Adrenal gland (tissue), 12 donors: ENCODE results near the gene MED12L. TPM values are rescaled to one million over a fixed set of nuclear protein-coding genes. Genes with fewer than 3 reads are reported as not detected.

ENCODE experiments used
- DNase-seq, 7 donors: peaks; one replicate each; pipeline ENCODE4 v3.0.0-alpha.2; 2019 to 2020
- H3K27ac ChIP-seq, 5 donors: fragments of 200-600 bp; sonication (generic) in 4 of 5; 1 replicate in 3 of 5; 2 replicates in 2 of 5; pipeline versions ENCODE4 v1.5.1 to v1.8.0; 2016 to 2020; ENCODE audit warnings: mild to moderate bottlenecking in 1 of 5
- H3K27me3 ChIP-seq: fragments of 200-600 bp; 2 replicates; pipeline ENCODE4 v1.8.0; 2021
- H3K36me3 ChIP-seq, 2 donors: fragments of 200-600 bp; replicated peaks in 1 of 2; 1 replicate in 1 of 2; 2 replicates in 1 of 2; pipeline versions ENCODE4 v1.5.1 to v1.8.0; 2018 to 2022
- H3K4me1 ChIP-seq, 2 donors: fragments of 200-600 bp; replicated peaks in 1 of 2; 1 replicate in 1 of 2; 2 replicates in 1 of 2; pipeline versions ENCODE4 v1.5.1 to v1.8.0; 2018 to 2021
- H3K4me3 ChIP-seq, 4 donors: fragments of 200-600 bp; sonication (generic) in 3 of 4; one replicate each; pipeline ENCODE4 v1.5.1; 2016 to 2018
- H3K9me3 ChIP-seq, 3 donors: fragments of 200-600 bp; sonication (generic) in 1 of 3; replicated peaks in 1 of 3; 1 replicate in 2 of 3; 2 replicates in 1 of 3; pipeline versions ENCODE4 v1.5.1 to v1.8.0; 2016 to 2021
- POLR2A ChIP-seq, 2 donors: fragments of 450-650 bp; IDR thresholded peaks; one replicate each; pipeline ENCODE4 v1.6.1; 2017; ENCODE audit warnings: antibody characterized with exemption in 2 of 2, mild to moderate bottlenecking in 2 of 2, moderate library complexity in 1 of 2
- WGBS, 4 donors: extraction: QIAGEN DNeasy Blood & Tissue Kit in 2 of 4; methylation state at CpG; one replicate each; pipeline versions ENCODE4 v1.1.5 to v1.1.7; 2013 to 2017; 5-methylcytosine and 5-hydroxymethylcytosine counted together
- intact Hi-C, 2 donors: fragments of 100-400 bp; cut with DNase I; formaldehyde crosslinking; loops; one replicate each; pipeline versions ENCODE4 v1.14.1 to v1.15.0; 2022 to 2023
- polyA plus RNA-seq, 3 donors: library from polyadenylated mRNA; stranded (reverse); fragments of 200-250 nt in 2 of 3; fragments of 350-450 nt in 1 of 3; fragmentation: Illumina TruSeq in 1 of 3; extraction: RNeasy Lipid Tissue Mini Kit (QIAGEN cat#74804) in 1 of 3; gene quantifications; one replicate each; pipeline ENCODE4 v1.2.3, GENCODE V29; 2013 to 2014
- total RNA-seq, 9 donors: library from RNA; depleted of rRNA in 4 of 9; stranded (reverse); fragments of >200 nt in 4 of 9; fragments of 120-200 nt in 1 of 9; fragmentation: NEBNext Ultra II Directional in 1 of 9; extraction: Animal tissue kit (Norgen Biotek cat#: 25700) in 1 of 9; gene quantifications; one replicate each; pipeline versions ENCODE4 v1.1.0 to v1.2.4, GENCODE V29; 2013 to 2023
- TF ChIP-seq, protein P1 (sequence below), 6 experiments: fragments of 450-650 bp in 4 of 6; fragments of 200-600 bp in 2 of 6; sonication (generic) in 1 of 6; IDR thresholded peaks; 1 replicate in 5 of 6; 2 replicates in 1 of 6; pipeline versions ENCODE4 v1.5.1 to v1.8.0; 2016 to 2021; ENCODE audit warnings: antibody characterized with exemption in 6 of 6, mild to moderate bottlenecking in 2 of 6, moderate library complexity in 1 of 6
- donor health status: healthy with polysubstance abuse.
- donor health status: Bipolar disorder and iron deficiency.
- donor health status: DM: yes; HTN: yes; CAD: no.
- donor health status: DM: no; HTN: no; CAD: no.
- donor health status: DM: no; HTN: no; CAD: no.
- donor health status: DM: yes; HTN: yes; CAD: no.

MED12L gene
- total and polyA plus RNA-seq, 12 donors: 0.77 to 25.0 (median 6.3) TPM

DNA sequence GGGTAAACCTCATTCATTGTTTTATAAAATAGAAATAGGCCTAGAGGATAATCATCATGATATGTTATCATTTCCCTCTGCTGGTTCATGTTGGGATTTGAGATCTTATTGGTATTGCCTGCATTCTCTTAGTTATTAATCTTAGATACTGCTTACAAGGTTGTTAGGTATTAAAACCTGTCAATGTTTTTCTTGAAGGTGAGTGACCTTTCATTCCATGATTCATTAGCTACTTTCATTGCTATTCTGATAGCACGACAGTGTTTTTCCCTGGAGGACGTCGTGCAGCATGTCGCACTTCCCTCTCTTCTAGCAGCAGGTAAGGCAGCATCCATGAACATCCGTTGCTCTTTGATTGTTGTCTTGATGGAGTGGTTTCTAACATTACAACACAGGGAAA is 282.0 kb downstream of the MED12L start:
- TF ChIP-seq, protein P1, sequence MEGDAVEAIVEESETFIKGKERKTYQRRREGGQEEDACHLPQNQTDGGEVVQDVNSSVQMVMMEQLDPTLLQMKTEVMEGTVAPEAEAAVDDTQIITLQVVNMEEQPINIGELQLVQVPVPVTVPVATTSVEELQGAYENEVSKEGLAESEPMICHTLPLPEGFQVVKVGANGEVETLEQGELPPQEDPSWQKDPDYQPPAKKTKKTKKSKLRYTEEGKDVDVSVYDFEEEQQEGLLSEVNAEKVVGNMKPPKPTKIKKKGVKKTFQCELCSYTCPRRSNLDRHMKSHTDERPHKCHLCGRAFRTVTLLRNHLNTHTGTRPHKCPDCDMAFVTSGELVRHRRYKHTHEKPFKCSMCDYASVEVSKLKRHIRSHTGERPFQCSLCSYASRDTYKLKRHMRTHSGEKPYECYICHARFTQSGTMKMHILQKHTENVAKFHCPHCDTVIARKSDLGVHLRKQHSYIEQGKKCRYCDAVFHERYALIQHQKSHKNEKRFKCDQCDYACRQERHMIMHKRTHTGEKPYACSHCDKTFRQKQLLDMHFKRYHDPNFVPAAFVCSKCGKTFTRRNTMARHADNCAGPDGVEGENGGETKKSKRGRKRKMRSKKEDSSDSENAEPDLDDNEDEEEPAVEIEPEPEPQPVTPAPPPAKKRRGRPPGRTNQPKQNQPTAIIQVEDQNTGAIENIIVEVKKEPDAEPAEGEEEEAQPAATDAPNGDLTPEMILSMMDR (IDR thresholded peaks at IDR 0.05): no peak
- no peak for TF ChIP-seq POLR2A (IDR thresholded peaks at IDR 0.05)
- 70 to 88% (median 73%) methylated on average over 5 of the region's 5 CpGs for WGBS, 4 donors
- intact Hi-C loops: no loop called here

DNA sequence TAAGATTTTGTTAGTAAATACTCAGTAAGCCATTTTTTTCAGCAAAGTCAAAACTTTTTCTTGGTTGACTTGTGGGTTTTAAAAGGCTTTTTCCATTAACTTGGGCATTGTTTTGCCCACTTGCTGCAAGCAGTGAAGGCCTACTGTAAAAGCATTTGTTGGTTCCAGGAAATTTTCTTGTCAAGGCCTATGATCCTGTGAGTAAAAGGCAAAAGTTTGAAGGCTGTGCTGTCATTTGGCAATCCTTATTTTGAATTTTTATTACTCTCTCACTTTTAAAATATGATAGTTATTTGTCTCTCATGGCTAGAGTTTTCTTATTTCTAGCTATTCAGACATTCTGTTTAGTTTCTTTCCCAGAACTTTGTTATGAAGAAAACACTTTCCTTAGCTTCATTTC is 286.1 kb downstream of the MED12L start:
- no peak overlapping the region for H3K4me3 ChIP-seq
- no peaks in the 10 kb centered on the region for H3K36me3 ChIP-seq
- H3K9me3 ChIP-seq: no peaks in the 10 kb centered on the region
- TF ChIP-seq, protein P1 (IDR thresholded peaks at IDR 0.05): no peak
- no peak for TF ChIP-seq POLR2A (IDR thresholded peaks at IDR 0.05)
- H3K4me1 ChIP-seq: peaks cover 4 to 7% of the 10 kb centered on the region in 2 donors
- peak in 1 of 7 donors; percentile 12 for DNase-seq
- H3K27me3 ChIP-seq: no peaks in the 10 kb centered on the region
- peak overlapping the region in 2 of 5 donors; percentile 3 to 56 for H3K27ac ChIP-seq
- intact Hi-C loops: no loop called here

More for the DNA sequence above, 282.0 kb downstream of the MED12L start:
- Histone ChIP-seq H3K9me3 (no peaks in the 10 kb centered on the region), H3K27ac (no peak overlapping the region), H3K4me3 (no peak overlapping the region), H3K27me3 (no peaks in the 10 kb centered on the region), H3K36me3 (no peaks in the 10 kb centered on the region), H3K4me1 (peaks cover 4 to 7% of the 10 kb centered on the region in 2 donors)
- no peak for DNase-seq

DNA sequence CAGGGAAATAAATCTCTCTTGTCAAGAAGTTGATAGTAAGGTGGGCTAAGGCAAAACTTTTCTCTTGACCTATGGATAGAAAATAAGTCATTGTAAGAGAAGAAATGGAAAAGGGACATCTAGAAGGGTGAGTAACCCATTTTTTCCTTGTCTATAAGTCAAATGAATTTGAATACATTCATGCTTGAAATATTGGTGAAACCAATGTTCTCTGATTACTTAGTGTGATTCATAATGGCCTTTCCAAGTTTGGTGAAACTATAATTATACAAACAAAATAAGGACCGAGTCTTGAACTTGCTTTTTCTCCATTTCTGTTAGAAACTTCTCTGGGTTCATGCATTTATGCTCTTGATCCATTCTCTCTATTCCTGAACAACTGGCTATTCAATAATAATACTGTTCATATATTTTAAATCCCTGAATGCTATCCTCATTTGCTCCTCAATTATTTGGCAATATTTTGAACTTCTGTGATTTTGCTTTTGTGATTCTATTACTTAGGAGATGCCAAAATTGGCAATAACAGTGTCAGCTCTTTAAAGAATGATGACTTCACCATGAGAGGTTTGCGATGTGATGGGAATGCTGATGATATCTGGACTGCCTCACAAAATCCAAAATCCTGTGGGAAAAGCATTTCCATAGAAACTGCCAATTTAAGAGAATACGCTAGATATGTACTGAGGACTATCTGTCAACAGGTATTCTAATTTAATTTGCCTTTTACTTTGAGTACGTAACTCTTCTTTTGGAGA is 286.8 kb downstream of the MED12L start:
- DNase-seq: no peak
- Histone ChIP-seq H3K36me3 (no peaks in the 10 kb centered on the region), H3K4me3 (no peak overlapping the region), H3K27me3 (no peaks in the 10 kb centered on the region), H3K4me1 (peaks cover 4 to 7% of the 10 kb centered on the region in 2 donors), H3K27ac (peak overlapping the region in 2 of 5 donors; percentile 3 to 56), H3K9me3 (no peaks in the 10 kb centered on the region)
- TF ChIP-seq, protein P1 (IDR thresholded peaks at IDR 0.05): no peak
- no peak for TF ChIP-seq POLR2A (IDR thresholded peaks at IDR 0.05)
- intact Hi-C loops: no loop called here
- WGBS, 4 donors: 77 to 88% (median 83%) methylated on average over 4 of the region's 4 CpGs

DNA sequence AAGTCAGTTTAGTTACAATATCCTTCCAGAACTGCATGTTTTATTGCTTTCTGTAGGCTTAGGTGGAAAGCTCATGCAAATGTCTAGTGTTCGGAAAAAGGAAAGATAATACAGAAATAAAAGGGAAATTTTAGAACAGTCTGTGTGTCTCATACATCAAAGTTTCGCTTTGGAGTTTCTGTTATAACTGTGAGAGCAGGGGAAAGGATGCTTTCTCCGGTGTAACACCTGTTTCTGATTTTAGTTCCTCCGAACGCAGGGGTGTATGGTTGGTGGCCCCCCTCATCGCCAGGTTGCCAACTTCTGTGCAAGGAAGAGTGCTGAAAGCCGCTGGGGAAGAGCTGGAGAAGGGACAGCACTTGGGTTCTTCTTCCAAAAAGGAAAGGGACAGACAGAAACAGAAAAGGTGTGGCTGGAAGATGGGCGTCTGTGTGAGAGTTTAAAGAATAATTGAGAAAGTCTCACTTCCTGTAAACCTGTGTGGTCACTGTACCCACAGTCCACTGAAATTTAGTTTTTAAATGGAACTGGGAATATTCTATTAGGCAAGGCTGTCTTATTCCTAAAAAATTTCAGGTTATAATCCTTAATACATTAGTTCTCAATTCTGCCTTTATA is 292.4 kb downstream of the MED12L start:
- Histone ChIP-seq H3K27ac (no peak overlapping the region), H3K27me3 (no peaks in the 10 kb centered on the region), H3K4me3 (no peak overlapping the region), H3K9me3 (no peaks in the 10 kb centered on the region), H3K36me3 (no peaks in the 10 kb centered on the region), H3K4me1 (no peaks in the 10 kb centered on the region)
- intact Hi-C loops: no loop called here
- no peak for DNase-seq
- no peak for TF ChIP-seq POLR2A (IDR thresholded peaks at IDR 0.05)
- TF ChIP-seq, protein P1 (IDR thresholded peaks at IDR 0.05): no peak
- WGBS, 4 donors: 88 to 93% (median 91%) methylated on average over 8 of the region's 8 CpGs
